Measurements from ENCODE around the gene DLAT. TPM values are rescaled to one million over a fixed set of nuclear protein-coding genes. Genes with fewer than 3 reads are reported as not detected.
A peak's percentile ranks its signal among the peaks of the same experiment; 100 is the strongest.

Gene DLAT
- total RNA-seq, 1 donor from 2014 or later: 24.5 TPM

DNA sequence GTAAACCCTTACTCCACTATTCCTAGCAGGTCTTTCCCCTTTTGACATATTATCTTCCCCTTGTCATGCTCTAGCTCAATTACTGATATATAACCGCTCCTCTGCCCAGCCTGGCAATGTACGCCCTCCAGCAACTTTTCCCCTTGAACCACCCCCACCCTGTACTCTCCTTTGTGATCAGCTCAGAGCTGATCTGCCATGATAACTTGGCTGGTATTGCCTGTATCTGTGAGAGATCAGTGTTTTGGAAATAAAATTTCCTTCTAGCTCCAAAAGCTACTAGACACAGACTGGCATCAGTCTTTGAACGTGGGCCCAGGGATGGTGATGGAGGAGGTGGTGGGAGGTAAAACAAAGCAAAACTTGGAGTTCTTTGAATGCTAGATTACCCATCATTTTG, 45.1 kb upstream of the DLAT start:
- TF ChIP-seq, protein P1, sequence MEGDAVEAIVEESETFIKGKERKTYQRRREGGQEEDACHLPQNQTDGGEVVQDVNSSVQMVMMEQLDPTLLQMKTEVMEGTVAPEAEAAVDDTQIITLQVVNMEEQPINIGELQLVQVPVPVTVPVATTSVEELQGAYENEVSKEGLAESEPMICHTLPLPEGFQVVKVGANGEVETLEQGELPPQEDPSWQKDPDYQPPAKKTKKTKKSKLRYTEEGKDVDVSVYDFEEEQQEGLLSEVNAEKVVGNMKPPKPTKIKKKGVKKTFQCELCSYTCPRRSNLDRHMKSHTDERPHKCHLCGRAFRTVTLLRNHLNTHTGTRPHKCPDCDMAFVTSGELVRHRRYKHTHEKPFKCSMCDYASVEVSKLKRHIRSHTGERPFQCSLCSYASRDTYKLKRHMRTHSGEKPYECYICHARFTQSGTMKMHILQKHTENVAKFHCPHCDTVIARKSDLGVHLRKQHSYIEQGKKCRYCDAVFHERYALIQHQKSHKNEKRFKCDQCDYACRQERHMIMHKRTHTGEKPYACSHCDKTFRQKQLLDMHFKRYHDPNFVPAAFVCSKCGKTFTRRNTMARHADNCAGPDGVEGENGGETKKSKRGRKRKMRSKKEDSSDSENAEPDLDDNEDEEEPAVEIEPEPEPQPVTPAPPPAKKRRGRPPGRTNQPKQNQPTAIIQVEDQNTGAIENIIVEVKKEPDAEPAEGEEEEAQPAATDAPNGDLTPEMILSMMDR (IDR thresholded peaks at IDR 0.05; ENCODE audit: insufficient read depth, low read length, severe bottlenecking): no peak
- no peak for FAIRE-seq
- H3K4me3 ChIP-seq (ENCODE audit: low read depth, low read length): no peak overlapping the region
- no peaks in the 10 kb centered on the region for H3K27me3 ChIP-seq (ENCODE audit: control insufficient read depth, insufficient read depth, low read length)
- H3K36me3 ChIP-seq (ENCODE audit: control insufficient read depth, insufficient read depth, low read length): no peaks in the 10 kb centered on the region
- no peak for DNase-seq (ENCODE audit: low read depth)

DNA sequence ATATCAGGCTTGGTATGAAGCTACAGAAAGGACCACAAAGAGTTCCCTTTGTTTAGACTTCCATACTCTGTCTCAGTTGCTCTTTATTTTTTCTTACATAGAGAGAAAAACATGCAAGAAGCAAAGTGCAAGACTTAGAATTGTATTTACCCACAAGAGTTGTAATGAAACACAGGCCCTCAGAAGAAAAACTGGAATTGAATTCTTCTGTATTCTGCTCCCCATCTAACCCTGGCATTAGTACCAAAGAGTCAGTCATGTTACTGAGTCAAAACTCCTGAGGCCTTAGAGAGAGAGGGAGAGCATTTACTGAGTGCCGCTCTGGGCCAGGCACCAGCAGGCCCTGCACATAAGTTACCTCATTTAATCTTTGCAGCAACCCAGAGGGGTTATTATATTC, 43.9 kb upstream of the DLAT start:
- TF ChIP-seq, protein P1 (IDR thresholded peaks at IDR 0.05; ENCODE audit: insufficient read depth, low read length, severe bottlenecking): no peak
- Histone ChIP-seq H3K27me3 (ENCODE audit: control insufficient read depth, insufficient read depth, low read length) (no peaks in the 10 kb centered on the region), H3K4me3 (ENCODE audit: low read depth, low read length) (no peak overlapping the region), H3K36me3 (ENCODE audit: control insufficient read depth, insufficient read depth, low read length) (no peaks in the 10 kb centered on the region)
- no peak for FAIRE-seq
- DNase-seq (ENCODE audit: low read depth): no peak

DNA sequence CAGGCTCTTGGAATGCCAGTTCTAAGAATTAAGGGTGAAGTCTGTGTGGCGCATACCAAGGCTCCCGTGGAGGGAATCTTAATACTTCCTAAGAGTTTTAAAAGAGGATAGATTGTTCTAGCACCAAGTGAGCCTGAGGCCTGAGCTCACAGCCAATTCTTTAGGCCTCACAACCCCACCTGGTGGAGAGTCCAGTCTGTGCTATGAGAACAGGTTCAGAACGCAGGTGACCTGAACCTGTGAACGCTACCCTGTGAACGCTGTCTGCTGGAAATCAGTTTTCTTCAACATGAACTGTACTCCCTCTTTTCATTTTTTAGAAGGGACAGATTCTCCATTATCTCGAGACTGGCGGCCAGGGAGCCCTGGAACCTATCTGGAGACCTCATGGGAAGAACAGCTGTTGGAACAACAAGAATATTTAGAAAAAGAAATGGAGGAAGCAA, 43.2 kb upstream of the DLAT start:
- FAIRE-seq (peak; percentile 93), DNase-seq (ENCODE audit: low read depth) (peak; percentile 65)
- Histone ChIP-seq H3K27me3 (ENCODE audit: control insufficient read depth, insufficient read depth, low read length) (no peaks in the 10 kb centered on the region), H3K36me3 (ENCODE audit: control insufficient read depth, insufficient read depth, low read length) (no peaks in the 10 kb centered on the region), H3K4me3 (ENCODE audit: low read depth, low read length) (no peak overlapping the region)
- TF ChIP-seq, protein P1 (IDR thresholded peaks at IDR 0.05; ENCODE audit: insufficient read depth, low read length, severe bottlenecking): peak; percentile 85

DNA sequence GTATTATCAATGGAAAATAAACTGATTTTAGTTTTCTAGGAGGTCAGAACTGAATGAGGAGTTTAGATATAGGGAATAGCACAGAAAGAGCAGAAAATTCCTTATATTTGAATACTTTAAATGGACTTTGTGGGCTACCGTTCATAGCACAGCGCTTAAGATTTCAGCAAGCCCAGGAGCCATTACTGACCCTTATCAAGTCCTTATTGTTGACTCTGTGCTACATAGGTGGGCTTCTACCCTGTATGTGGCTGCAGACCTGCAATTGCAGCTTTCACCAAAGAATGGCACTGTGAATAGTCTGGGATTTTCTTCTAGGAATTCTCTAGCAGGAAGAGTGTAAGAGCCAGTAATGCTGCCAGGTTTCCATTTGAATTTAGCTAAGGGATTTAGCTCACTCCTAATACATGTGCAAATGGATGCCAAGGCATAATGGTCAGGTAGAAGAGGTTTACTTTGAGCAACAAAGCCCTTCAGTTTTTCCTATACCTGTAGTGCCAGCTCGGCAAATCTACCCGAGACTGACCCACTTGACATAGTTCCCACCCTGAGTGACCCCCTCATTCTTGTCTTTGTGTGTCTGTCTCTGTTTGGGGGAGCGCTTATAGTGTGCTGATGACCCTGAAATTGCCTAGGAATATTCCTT, 42.5 kb upstream of the DLAT start:
- H3K4me3 ChIP-seq (ENCODE audit: low read depth, low read length): no peak overlapping the region
- DNase-seq (ENCODE audit: low read depth) (no peak), FAIRE-seq (no peak)
- H3K27me3 ChIP-seq (ENCODE audit: control insufficient read depth, insufficient read depth, low read length): no peaks in the 10 kb centered on the region
- TF ChIP-seq, protein P1 (IDR thresholded peaks at IDR 0.05; ENCODE audit: insufficient read depth, low read length, severe bottlenecking): no peak
- no peaks in the 10 kb centered on the region for H3K36me3 ChIP-seq (ENCODE audit: control insufficient read depth, insufficient read depth, low read length)

DNA sequence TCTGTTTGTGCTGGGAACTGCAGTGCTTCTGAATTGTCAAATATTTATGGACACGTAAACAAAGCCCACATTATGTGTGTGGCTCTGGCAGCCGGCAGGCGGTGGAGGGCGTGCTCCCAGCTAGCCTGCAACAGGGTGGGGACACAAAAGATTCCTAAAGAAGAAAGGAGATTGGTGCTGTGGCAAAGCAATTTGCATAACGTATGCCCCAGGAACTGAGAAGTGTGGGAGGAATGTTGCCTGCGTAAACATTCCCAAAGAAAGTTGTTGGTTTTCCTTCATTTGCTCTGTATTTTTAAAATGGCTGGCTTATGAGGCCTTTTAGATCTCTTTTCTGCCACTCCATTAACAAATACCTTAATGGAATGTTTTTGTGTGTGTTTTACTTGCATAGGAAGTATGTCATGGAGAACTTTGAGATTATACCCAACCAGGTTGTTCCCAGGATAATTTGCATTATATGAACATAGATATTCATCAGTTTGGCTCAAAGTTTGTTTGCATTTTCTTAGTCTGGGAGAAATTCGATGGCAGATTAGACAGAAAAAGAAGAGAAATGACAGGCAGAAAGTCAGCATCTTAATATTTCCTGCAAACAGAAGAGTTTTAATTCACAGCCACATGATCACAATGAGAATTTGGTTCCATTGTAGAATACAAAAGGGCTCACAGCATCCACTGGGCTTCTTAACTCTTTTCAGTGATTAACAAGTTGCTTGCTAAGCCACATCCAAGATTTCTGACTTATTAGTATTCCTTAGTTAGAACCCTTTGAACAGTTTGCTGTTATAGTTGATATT, 41.8 kb upstream of the DLAT start:
- DNase-seq (ENCODE audit: low read depth): peak; percentile 78
- TF ChIP-seq, protein P1 (IDR thresholded peaks at IDR 0.05; ENCODE audit: insufficient read depth, low read length, severe bottlenecking): peak; percentile 11
- Histone ChIP-seq H3K4me3 (ENCODE audit: low read depth, low read length) (no peak overlapping the region), H3K36me3 (ENCODE audit: control insufficient read depth, insufficient read depth, low read length) (no peaks in the 10 kb centered on the region), H3K27me3 (ENCODE audit: control insufficient read depth, insufficient read depth, low read length) (no peaks in the 10 kb centered on the region)
- no peak for FAIRE-seq

Data from bronchial epithelial cell (primary cell).